CD14-positive monocyte (primary cell): ENCODE results near the gene ACSBG1. TPM values are rescaled to one million over a fixed set of nuclear protein-coding genes. Genes with fewer than 3 reads are reported as not detected.

Source experiments
- DNase-seq, 3 donors: peaks; one replicate each; pipeline ENCODE4 v3.0.0-alpha.2; 2011 to 2022
- H2AFZ ChIP-seq: 2 replicates; pipeline ENCODE4 v1.6.0; 2012; ENCODE audit warnings: mild to moderate bottlenecking, low read depth, low read length, inconsistent platforms; ENCODE audit not compliant: insufficient read depth, poor library complexity, severe bottlenecking
- H3K27ac ChIP-seq, 2 donors: 1 replicate in 1 of 2; 2 replicates in 1 of 2; pipeline ENCODE4 v1.5.1; 2012 to 2013; ENCODE audit warnings: low read length in 2 of 2, control low read depth in 1 of 2, inconsistent platforms in 1 of 2, low read depth in 1 of 2, mild to moderate bottlenecking in 1 of 2
- H3K27me3 ChIP-seq, 2 donors: one replicate each; pipeline versions ENCODE4 v1.6.0 to v1.6.1; 2011 to 2013; ENCODE audit warnings: low read length in 2 of 2; ENCODE audit not compliant: control insufficient read depth in 2 of 2, insufficient read depth in 2 of 2
- H3K36me3 ChIP-seq, 2 donors: replicated peaks in 1 of 2; 1 replicate in 1 of 2; 2 replicates in 1 of 2; pipeline versions ENCODE4 v1.5.1 to v1.6.1; 2012 to 2013; ENCODE audit warnings: low read length in 2 of 2, control low read depth in 1 of 2, inconsistent platforms in 1 of 2, mild to moderate bottlenecking in 1 of 2; ENCODE audit not compliant: insufficient read depth in 2 of 2, control insufficient read depth in 1 of 2
- H3K4me1 ChIP-seq, 2 donors: 1 replicate in 1 of 2; 2 replicates in 1 of 2; pipeline versions ENCODE4 v1.5.1 to v1.6.1; 2012 to 2013; ENCODE audit warnings: low read length in 2 of 2, control low read depth in 1 of 2, inconsistent platforms in 1 of 2, mild to moderate bottlenecking in 1 of 2, moderate library complexity in 1 of 2; ENCODE audit not compliant: insufficient read depth in 2 of 2, control insufficient read depth in 1 of 2
- H3K4me2 ChIP-seq: replicated peaks from 2 replicates; pipeline ENCODE3; 2012; ENCODE audit warnings: low read length, moderate library complexity, mild to moderate bottlenecking; ENCODE audit not compliant: poor library complexity, severe bottlenecking; ENCODE audit errors: extremely low read depth
- H3K4me3 ChIP-seq, 3 experiments: fragments of 200-600 bp in 1 of 3; sonication (generic) in 1 of 3; replicated peaks in 1 of 3; 1 replicate in 2 of 3; 2 replicates in 1 of 3; pipeline ENCODE4 v1.5.1; 2011 to 2013; ENCODE audit warnings: low read length in 3 of 3, mild to moderate bottlenecking in 3 of 3, control low read depth in 2 of 3, low read depth in 2 of 3, inconsistent platforms in 1 of 3, moderate library complexity in 1 of 3
- H3K79me2 ChIP-seq: 2 replicates; pipeline ENCODE4 v1.6.0; 2012; ENCODE audit warnings: mild to moderate bottlenecking, control low read depth, inconsistent platforms, low read length, moderate library complexity; ENCODE audit not compliant: insufficient read depth
- H3K9ac ChIP-seq: 2 replicates; pipeline ENCODE4 v1.6.0; 2017; ENCODE audit warnings: low read length, mild to moderate bottlenecking; ENCODE audit not compliant: insufficient read depth, poor library complexity, severe bottlenecking
- H3K9me3 ChIP-seq, 2 donors: replicated peaks in 1 of 2; 1 replicate in 1 of 2; 2 replicates in 1 of 2; pipeline versions ENCODE4 v1.5.1 to v1.6.1; 2012 to 2013; ENCODE audit warnings: low read length in 2 of 2, control low read depth in 1 of 2; ENCODE audit not compliant: control insufficient read depth in 1 of 2, insufficient read depth in 1 of 2
- H4K20me1 ChIP-seq: 2 replicates; pipeline ENCODE4 v1.6.0; 2012; ENCODE audit warnings: mild to moderate bottlenecking, low read length, control low read depth, moderate library complexity; ENCODE audit not compliant: insufficient read depth
- H3K27ac Mint-ChIP-seq, 7 donors: one replicate each; pipeline ENCODE4 v1.8.0; 2020; ENCODE audit warnings: mild to moderate bottlenecking in 7 of 7, mixed read lengths in 7 of 7, moderate library complexity in 6 of 7, inconsistent platforms in 2 of 7
- H3K27me3 Mint-ChIP-seq, 3 donors: one replicate each; pipeline ENCODE4 v1.8.0; 2021 to 2022; ENCODE audit warnings: low read depth in 3 of 3, mild to moderate bottlenecking in 3 of 3, mixed read lengths in 3 of 3, moderate library complexity in 3 of 3, inconsistent platforms in 1 of 3
- H3K36me3 Mint-ChIP-seq, 2 donors: one replicate each; pipeline ENCODE4 v1.8.0; 2020; ENCODE audit warnings: mixed read lengths in 2 of 2, inconsistent platforms in 1 of 2, mild to moderate bottlenecking in 1 of 2
- H3K4me1 Mint-ChIP-seq: one replicate; pipeline ENCODE4 v1.8.0; 2020; ENCODE audit warnings: mild to moderate bottlenecking, mixed read lengths
- H3K4me3 Mint-ChIP-seq, 2 donors: one replicate each; pipeline ENCODE4 v1.8.0; 2020; ENCODE audit warnings: mild to moderate bottlenecking in 2 of 2, mixed read lengths in 2 of 2, moderate library complexity in 1 of 2
- H3K9me3 Mint-ChIP-seq, 7 donors: one replicate each; pipeline ENCODE4 v1.8.0; 2020 to 2022; ENCODE audit warnings: mixed read lengths in 7 of 7, mild to moderate bottlenecking in 6 of 7, moderate library complexity in 6 of 7, inconsistent platforms in 2 of 7
- CTCF ChIP-seq: fragments of 200-600 bp; IDR thresholded peaks from one replicate; pipeline ENCODE4 v1.8.0; 2022; ENCODE audit warnings: antibody characterized with exemption, mild to moderate bottlenecking
- WGBS: methylation state at CpG from one replicate; pipeline ENCODE4 v1.1.5; 2013; ENCODE audit warnings: missing lambda C conversion rate; ENCODE audit not compliant: insufficient coverage; 5-methylcytosine and 5-hydroxymethylcytosine counted together
- intact Hi-C, 2 donors: fragments of 100-400 bp; cut with micrococcal nuclease; formaldehyde crosslinking; loops; one replicate each; pipeline versions ENCODE4 v1.15.0 to v1.15.1; 2023
- polyA plus RNA-seq, 3 donors: library from polyadenylated mRNA; depleted of rRNA in 1 of 3; unstranded in 2 of 3; stranded (reverse) in 1 of 3; fragments of 300-500 nt in 2 of 3; fragments of >200 nt in 1 of 3; fragmentation: Illumina TruSeq in 2 of 3; gene quantifications; 1 replicate in 2 of 3; 2 replicates in 1 of 3; pipeline ENCODE4 v1.2.3, GENCODE V29; 2012 to 2021

The ACSBG1 gene
- polyA plus RNA-seq, 3 donors: 0.01 TPM; not detected in 2

GRCh38 chr15:78274994-78275393 is 40.6 kb upstream of the ACSBG1 start:
- H3K9ac ChIP-seq: no peak overlapping the region
- H3K27ac ChIP-seq: no peak overlapping the region
- H3K27me3 Mint-ChIP-seq: peaks cover 0 to 1% (median 0%) of the 10 kb centered on the region in 3 donors
- peaks cover 46 to 70% of the 10 kb centered on the region in 2 donors for H3K36me3 ChIP-seq
- H3K4me1 Mint-ChIP-seq: peaks cover 9% of the 10 kb centered on the region
- TF ChIP-seq CTCF: no peak
- H3K27me3 ChIP-seq: no peaks in the 10 kb centered on the region
- intact Hi-C loops: no loop called here
- H3K4me1 ChIP-seq: peaks cover 9% of the 10 kb centered on the region in 2 donors
- H3K4me2 ChIP-seq: no peak overlapping the region
- DNase-seq: no peak
- H3K9me3 ChIP-seq: no peaks in the 10 kb centered on the region
- no peak overlapping the region for H3K4me3 ChIP-seq
- no peak overlapping the region for H2AFZ ChIP-seq
- H3K9me3 Mint-ChIP-seq: no peaks in the 10 kb centered on the region
- H3K4me3 Mint-ChIP-seq: no peak overlapping the region
- H3K27ac Mint-ChIP-seq: no peak overlapping the region
- H3K36me3 Mint-ChIP-seq: peaks cover 47 to 55% of the 10 kb centered on the region in 2 donors
- no peaks in the 10 kb centered on the region for H4K20me1 ChIP-seq
- H3K79me2 ChIP-seq: no peaks in the 10 kb centered on the region
- 94% methylated on average over 2 of the region's 5 CpGs for WGBS

GRCh38 chr15:78272776-78273175 is 38.4 kb upstream of the ACSBG1 start:
- H3K4me1 Mint-ChIP-seq: peaks cover 4% of the 10 kb centered on the region
- no peak overlapping the region for H3K27ac ChIP-seq
- intact Hi-C loops: no loop called here
- peaks cover 0 to 1% (median 0%) of the 10 kb centered on the region in 3 donors for H3K27me3 Mint-ChIP-seq
- H3K4me1 ChIP-seq: peaks cover 4 to 5% of the 10 kb centered on the region in 2 donors
- no peak for TF ChIP-seq CTCF
- H3K4me3 ChIP-seq: no peak overlapping the region
- H3K9me3 Mint-ChIP-seq: no peaks in the 10 kb centered on the region
- peaks cover 43 to 48% of the 10 kb centered on the region in 2 donors for H3K36me3 Mint-ChIP-seq
- H3K36me3 ChIP-seq: peaks cover 36 to 57% of the 10 kb centered on the region in 2 donors
- no peak overlapping the region for H2AFZ ChIP-seq
- no peak overlapping the region for H3K4me2 ChIP-seq
- H3K9me3 ChIP-seq: no peaks in the 10 kb centered on the region
- no peak overlapping the region for H3K27ac Mint-ChIP-seq
- H4K20me1 ChIP-seq: no peaks in the 10 kb centered on the region
- H3K27me3 ChIP-seq: no peaks in the 10 kb centered on the region
- no peak for DNase-seq
- no peak overlapping the region for H3K9ac ChIP-seq
- peaks cover 7% of the 10 kb centered on the region for H3K79me2 ChIP-seq
- no CpG with 5 or more reads among the region's 3 CpGs for WGBS
- no peak overlapping the region for H3K4me3 Mint-ChIP-seq
